Neural progenitor cell (in vitro differentiated cells): ENCODE data around the gene LGR6.

ENCODE experiments used
- EZH2 ChIP-seq: fragments of 200-600 bp; sonication (generic); IDR thresholded peaks from 2 replicates; pipeline ENCODE4 v1.6.1; 2017; ENCODE audit warnings: antibody characterized with exemption, mild to moderate bottlenecking, moderate library complexity
- EZH2phosphoT487 ChIP-seq: fragments of 200-600 bp; sonication (generic); IDR thresholded peaks from 2 replicates; pipeline ENCODE4 v1.6.1; 2017; ENCODE audit warnings: antibody characterized with exemption
- TF ChIP-seq, protein P1 (sequence below): fragments of 200-600 bp; sonication (generic); IDR thresholded peaks from 2 replicates; pipeline ENCODE4 v1.5.1; 2017; ENCODE audit warnings: antibody characterized with exemption, mild to moderate bottlenecking

DNA sequence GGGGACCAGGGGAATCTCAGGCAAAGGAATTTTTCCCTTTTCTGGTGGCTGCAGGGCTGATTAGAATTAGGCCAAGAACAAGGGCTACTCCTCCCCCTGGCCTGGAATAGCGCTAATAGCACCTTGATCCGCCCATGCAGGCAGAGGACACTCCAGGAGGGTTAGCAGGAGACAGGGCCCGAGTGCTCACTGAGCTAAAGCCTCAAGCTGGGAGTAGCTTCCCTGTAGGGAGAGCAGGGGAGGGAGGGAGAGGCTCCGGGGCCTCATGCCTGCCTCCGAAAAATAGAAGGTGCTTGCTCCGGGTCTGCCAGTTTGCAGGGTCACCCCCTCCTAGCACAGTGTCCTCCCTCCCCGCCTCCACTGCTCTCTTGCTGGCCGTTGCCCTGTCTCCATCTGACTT lies 37.0 kb upstream of the LGR6 start:
- TF ChIP-seq, protein P1, sequence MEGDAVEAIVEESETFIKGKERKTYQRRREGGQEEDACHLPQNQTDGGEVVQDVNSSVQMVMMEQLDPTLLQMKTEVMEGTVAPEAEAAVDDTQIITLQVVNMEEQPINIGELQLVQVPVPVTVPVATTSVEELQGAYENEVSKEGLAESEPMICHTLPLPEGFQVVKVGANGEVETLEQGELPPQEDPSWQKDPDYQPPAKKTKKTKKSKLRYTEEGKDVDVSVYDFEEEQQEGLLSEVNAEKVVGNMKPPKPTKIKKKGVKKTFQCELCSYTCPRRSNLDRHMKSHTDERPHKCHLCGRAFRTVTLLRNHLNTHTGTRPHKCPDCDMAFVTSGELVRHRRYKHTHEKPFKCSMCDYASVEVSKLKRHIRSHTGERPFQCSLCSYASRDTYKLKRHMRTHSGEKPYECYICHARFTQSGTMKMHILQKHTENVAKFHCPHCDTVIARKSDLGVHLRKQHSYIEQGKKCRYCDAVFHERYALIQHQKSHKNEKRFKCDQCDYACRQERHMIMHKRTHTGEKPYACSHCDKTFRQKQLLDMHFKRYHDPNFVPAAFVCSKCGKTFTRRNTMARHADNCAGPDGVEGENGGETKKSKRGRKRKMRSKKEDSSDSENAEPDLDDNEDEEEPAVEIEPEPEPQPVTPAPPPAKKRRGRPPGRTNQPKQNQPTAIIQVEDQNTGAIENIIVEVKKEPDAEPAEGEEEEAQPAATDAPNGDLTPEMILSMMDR = no peak
- no peak for TF ChIP-seq EZH2
- no peak for TF ChIP-seq EZH2phosphoT487
